ENCODE measurements around the gene MAGEC2.

Gene MAGEC2, protein sequence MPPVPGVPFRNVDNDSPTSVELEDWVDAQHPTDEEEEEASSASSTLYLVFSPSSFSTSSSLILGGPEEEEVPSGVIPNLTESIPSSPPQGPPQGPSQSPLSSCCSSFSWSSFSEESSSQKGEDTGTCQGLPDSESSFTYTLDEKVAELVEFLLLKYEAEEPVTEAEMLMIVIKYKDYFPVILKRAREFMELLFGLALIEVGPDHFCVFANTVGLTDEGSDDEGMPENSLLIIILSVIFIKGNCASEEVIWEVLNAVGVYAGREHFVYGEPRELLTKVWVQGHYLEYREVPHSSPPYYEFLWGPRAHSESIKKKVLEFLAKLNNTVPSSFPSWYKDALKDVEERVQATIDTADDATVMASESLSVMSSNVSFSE

DNA sequence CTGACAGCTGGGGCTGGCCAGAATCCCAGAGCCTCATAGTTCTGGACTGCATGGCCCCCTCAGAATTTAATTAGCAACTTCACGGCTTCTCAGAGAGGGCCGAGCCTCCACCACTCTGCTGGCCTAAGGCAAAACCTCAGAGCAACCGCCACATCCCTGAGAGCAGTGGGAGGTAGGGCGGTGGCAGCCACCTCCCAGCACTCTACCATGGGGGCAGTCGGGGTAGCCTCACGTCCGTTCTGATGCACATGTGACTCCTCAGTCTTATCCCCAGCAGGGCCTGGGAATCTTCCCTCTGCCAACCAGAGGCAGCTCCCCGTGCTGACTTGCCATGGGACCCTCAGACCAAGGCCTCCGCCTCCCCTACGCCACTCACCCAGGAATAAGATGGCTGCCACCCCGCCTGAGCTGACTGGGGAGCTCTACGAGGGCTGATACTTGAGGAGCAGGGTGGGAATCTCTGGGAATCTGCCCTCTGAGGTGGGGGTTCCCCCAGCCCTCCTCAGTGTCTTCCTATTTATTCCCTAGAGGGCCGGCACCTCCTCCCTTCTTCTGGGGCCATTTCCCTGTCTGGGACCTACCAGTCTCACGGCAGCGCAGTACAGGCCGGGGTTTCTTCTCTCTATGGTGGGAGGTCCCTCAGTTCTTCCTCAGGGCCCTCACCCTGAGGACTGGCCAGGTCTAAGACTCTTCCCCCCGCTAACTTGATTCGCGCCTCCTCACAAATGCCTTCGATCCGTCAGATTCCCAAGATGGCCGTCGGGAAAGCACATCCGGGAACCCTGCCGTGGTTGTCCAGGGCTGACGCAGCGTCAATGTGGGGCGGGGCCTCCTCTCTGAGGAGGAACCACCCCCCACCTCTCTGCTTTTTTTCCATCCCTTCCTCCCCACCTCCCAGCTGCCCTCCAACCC lies at the start of gene MAGEC2:
TSS of gene MAGEC2 (minus strand) at position 769 of the 912 bp plus-strand sequence. CDS start 1,303 bp downstream, outside the sequence.
- no peak for DNase-seq

DNA sequence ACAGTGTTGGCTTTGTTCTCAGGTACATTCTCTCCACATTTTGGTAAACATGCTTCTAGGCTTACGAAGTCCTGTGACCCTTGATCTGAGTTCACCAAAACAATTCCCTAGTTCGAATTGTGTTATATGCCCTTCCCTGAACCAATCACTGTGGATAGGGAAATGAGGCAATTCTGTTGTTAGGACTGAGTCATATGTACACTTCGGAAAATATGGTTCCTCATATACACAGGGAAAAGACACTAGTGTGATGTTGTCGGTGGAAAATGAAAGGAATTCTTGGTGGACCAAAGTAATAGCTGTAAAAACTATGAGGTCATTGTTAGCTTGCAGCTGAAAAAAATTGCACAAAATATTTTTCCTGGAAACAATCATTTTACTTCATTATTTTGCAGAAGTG lies 46.6 kb upstream of the MAGEC2 start:
- DNase-seq = no peak

DNA sequence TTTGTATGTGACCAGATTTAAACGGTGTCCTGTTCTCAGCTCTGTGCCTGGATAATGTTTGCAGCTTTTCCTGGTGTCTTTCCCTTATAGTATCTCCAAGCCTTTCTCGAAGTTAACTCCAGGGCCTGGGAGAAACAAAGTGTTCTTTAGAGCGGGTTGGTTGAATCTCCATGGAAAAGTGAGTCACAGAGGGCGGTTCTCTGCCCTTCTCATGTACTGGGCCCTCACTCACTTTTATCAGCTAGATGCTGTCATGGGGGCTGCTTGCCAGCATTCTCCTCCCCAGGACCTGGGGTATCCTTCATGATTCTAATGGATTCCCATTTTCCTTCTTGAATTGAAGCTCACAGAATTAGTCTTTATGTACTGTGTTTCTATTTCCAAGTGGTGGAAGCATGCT lies 46.1 kb upstream of the MAGEC2 start:
- DNase-seq = no peak

DNA sequence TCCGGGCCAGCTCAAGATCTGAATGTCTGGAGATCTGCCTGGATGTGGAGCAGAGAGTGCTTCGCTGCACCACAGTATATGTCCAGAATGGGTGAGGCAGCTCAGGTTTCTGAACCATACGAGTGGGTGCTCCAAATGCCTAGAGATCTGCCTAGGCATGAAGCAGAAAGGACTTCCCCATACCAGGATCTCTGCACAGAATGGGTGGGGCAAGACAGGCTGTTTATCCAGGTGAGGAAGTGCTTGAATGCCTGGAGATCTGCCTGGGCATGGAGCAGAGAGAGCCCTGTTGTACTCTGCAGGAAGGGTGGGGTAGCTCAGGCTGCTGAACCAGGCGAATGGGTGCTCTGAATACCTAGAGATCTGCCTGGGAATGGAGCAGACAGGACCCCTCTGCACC lies 45.4 kb upstream of the MAGEC2 start:
- DNase-seq = no peak

DNA sequence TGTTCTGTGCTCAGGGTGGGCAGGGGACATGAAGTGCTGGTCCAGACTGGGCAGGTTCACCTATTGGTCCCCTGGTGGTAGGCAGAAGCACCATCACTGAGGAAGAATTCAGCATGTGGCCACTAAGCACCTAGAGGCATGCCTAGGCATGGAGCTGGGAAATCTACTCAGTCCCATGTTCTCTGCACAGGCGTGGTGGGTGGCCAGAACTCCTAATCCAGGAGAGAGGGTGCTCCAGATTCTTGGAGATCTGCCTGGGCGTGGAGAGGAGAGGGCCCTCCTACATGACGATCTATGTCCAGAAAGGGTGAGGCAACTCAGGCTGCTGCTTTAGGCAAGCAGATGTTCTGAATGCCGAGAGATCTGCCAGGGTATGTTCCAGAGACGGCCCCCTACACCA lies 44.6 kb upstream of the MAGEC2 start:
- no peak for DNase-seq

DNA sequence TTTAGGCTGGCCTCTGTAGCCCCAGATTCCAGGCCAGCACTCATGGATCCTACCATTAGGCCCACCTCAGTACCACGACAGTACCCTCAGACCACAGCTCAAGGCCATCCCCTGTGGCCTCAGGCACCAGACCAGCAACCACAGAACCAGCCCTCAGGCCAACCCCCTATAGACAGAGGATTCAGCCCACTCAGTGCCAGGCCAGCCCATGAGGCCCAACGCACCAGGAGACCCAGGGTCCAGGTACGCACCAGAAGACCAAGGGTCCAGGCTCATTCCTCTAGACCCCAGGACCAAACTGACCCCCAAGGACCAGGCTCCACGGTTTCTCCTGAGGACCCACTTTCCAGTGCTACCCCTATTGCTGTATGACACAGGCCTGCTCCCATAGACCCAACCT lies 39.5 kb upstream of the MAGEC2 start:
- no peak for DNase-seq

DNA sequence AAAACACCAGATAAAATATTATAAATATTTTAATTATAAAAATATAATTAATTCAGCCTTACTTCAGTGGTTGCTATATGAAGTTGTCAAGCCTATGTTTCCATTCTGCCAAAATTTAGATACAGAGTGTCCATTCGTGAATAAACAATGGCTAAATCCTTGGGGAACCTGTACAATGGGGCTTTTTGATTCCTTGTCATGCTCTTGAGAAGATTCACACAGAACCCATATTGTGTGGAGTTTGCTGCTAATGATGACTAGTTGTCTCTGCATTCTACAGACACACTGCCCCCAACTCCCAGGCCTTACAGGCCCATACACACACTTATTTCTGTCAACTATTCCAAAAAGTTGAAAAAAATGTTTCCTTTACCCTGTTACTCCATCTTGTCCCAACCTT lies 33.4 kb upstream of the MAGEC2 start:
- DNase-seq = no peak

DNA sequence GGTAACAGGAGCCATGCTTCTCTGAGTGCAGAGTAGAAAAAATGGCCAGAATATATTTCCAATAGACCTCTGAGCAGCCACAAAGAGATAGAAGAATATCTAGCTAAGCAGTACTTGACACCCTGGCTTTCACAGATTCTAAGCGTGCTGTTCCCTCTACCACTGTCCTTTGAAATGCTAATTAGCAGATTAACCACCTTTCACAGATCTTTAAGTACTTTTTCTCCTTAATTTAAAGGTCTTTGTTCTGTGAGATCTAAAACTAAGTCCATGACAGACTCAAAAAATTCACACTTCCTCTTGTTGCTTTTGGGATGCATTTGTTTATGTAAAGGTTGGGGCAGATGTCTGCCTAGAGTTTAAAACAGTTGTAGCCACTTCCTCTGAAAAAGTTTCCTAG lies 28.3 kb upstream of the MAGEC2 start:
- no peak for DNase-seq

DNA sequence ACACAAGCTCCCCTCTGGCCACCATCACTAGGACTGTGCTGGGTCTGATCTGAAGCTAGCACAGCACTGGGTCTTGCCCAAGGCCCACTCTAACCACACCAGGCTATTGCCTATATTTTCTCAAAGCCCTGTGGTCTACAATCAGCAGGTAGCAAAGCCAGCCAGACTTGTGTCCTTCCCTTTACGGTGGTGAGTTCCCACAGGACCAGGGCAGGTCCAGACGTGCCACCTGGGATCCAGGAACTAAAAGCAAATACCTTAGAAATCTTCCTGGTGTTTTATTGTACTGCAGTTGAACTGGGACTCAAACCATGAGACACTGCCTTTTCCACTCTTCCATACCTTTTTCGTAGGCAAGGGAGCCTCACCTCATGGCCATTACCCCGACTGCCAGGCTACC lies 9.0 kb upstream of the MAGEC2 start:
- DNase-seq = no peak

DNA sequence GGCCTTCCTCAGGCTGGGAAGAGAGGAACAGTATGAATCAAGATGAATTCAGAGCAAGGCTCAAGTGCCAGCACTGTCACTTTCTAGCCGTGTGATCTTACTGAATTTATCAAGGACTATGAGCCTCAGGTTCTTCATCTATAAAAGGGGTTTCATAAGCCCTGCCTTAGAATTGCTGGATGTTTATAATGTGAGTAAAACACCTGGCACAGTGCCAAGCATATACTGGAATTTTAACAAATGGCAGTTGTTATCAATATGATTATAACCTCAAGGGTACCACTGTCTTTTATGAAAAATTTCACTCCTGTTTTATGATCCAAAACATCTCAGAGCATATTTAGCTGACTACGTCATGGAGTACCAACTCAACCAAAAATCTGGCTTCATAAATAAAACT lies 4.0 kb downstream of the MAGEC2 start:
- no peak for DNase-seq

DNA sequence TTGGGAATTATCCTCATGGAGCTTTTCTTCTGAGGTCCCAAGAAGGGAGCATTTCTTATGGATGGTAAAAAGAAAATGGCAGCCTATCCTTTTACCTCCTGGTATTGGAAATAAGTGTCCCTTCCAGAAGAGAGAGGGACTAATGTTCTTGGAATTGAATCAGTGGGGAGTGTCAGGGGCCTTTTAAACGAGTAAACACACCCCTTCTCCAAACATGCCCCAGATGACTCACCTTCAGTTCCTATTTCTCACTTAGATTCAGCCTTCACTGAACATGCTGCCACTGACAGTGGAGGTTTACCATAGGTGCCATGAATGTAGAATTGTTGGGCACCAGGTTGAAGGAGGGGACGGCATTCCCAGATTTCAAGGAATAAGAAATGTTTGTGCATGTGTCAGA lies 19.0 kb downstream of the MAGEC2 start:
- DNase-seq = no peak

DNA sequence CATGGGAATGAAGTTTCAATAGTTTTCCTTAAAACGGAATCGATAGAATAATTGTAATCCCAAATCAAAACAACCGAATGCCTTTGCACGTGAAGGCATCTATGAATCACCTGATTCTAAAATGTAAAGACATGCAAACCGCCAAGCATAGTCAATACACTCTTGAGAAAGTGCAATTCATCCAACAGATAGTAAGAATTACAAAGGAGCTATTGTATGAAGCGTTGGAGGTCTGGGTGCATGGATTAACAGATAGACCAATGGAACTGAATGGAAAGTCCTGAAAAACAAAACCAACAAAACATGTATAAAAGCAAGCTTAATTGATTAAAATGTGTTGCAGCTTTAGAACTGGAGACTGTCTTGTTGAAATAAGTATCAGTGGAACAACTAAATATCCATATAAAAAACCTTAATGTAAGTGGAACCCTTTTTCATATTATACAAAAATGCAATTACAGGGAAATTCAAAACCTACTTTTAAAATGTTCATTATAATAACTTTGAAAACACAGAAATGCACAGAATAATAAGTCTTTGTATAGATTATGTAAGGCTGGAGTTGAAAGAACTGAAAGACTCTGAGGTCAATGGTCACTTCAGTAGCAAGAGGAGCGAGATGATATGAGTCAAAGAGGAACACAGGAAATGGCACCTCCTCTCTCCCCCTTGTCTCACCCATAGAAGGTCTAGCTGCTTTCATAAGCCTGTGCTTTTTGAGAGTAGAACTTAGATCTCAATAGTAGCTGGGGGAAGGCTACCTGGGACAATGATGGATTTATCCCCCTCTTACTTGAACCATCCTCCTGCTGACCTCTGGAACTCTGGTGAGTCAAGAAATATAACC lies 20.1 kb downstream of the MAGEC2 start:
- no peak for DNase-seq

DNA sequence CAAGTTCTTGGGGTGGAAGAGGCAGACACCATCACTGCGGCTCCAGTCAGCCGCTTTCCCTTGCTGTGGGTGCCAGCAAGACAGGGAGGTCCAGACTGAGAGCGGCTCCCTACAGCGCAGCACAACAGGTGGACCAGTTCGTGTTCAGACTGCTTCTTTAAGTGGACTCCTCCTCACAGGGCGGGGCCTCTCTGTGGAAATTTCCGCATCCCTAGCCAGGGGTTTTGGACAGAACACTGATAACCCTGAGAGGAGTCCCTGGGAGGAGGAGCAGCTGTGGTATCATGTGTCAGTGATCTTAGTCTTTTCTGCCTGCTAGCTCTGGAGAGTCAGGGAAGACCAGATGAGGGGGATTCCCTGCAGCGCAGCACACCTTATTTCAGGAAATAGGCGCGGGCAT lies 48.5 kb downstream of the MAGEC2 start:
- no peak for DNase-seq

Data from activated T-cell treated with anti-CD3 and anti-CD28 coated beads for 4 hours (primary cell).